ENCODE measurements around the gene NUDT12. TPM values are rescaled to one million over a fixed set of nuclear protein-coding genes. Genes with fewer than 3 reads are reported as not detected.

The NUDT12 gene
- total RNA-seq, 1 experiment from 2014 or later: 15.8 TPM

- Histone ChIP-seq H4K20me1 (ENCODE audit: insufficient read depth) (no peaks in the 10 kb centered on the region), H3K4me1 (ENCODE audit: control insufficient read depth in 1 of 2, insufficient read depth in 2 of 2, low read length in 2 of 2) (peaks cover 0 to 4% of the 10 kb centered on the region in 2 experiments; a peak in 1 of 4 replicates), H3K9me3 (ENCODE audit: control insufficient read depth in 1 of 2, insufficient read depth in 1 of 2, low read depth in 1 of 2, low read length in 2 of 2) (no peaks in the 10 kb centered on the region), H3K9me2 (ENCODE audit: insufficient read depth) (no peaks in the 10 kb centered on the region), H3K4me3 (replicated peaks in 1 of 2; ENCODE audit: low read depth in 1 of 2, low read length in 2 of 2) (no peak overlapping the region), H3K36me3 (ENCODE audit: control insufficient read depth in 1 of 2, insufficient read depth in 2 of 2, low read length in 2 of 2) (no peaks in the 10 kb centered on the region), H3K9ac (ENCODE audit: low read length) (no peak overlapping the region), H2AFZ (ENCODE audit: low read depth, low read length, poor library complexity, severe bottlenecking) (no peak overlapping the region), H3K79me2 (ENCODE audit: insufficient read depth, low read length) (no peaks in the 10 kb centered on the region), H3K27ac (ENCODE audit: low read depth, low read length) (no peak overlapping the region), H3K4me2 (ENCODE audit: low read length) (no peak overlapping the region), H3K27me3 (ENCODE audit: insufficient read depth, low read length) (no peaks in the 10 kb centered on the region)
- DNase-seq (ENCODE audit: low read depth, low spot score) (no peak), ATAC-seq (no peak)
- ChIA-PET CTCF (no interaction called here), RAD21 (ENCODE audit: low non-redundant PET in 1 of 2, low total read pairs in 2 of 2, uncharacterized antibody in 2 of 2, unreplicated experiment in 2 of 2) (no interaction called here), POLR2A (no interaction called here)
- TF ChIP-seq EZH2 (IDR thresholded peaks at IDR 0.05) (no peak), POLR2AphosphoS5 (IDR thresholded peaks at IDR 0.05; ENCODE audit: low read depth, low read length) (no peak), CEBPB (IDR thresholded peaks at IDR 0.05; ENCODE audit: low read depth) (no peak), CTCF (IDR thresholded peaks at IDR 0.05 in 2 of 3, conservative IDR thresholded peaks at IDR 0.05 in 1 of 3; ENCODE audit: borderline replicate concordance in 1 of 3, insufficient read depth in 1 of 3, low read depth in 2 of 3, low read length in 2 of 3) (no peak), ELF1 (IDR thresholded peaks at IDR 0.05; ENCODE audit: borderline replicate concordance, low read depth) (no peak), MAX (IDR thresholded peaks at IDR 0.05) (no peak), FOSL1 (IDR thresholded peaks at IDR 0.05; ENCODE audit: low read depth) (no peak), ZBTB33 (IDR thresholded peaks at IDR 0.05; ENCODE audit: extremely low read depth, insufficient replicate concordance, low read length) (no peak), TCF7L2 (IDR thresholded peaks at IDR 0.05; ENCODE audit: borderline replicate concordance, extremely low read depth, insufficient read depth, insufficient read length) (no peak)
- intact Hi-C loops (cut with micrococcal nuclease): no loop called here
- BruUV-seq (replicated peaks): no TSS peak
These were observed 48.2 kb downstream of the NUDT12 start for GRCh38 chr5:103514371-103514770.

Data from HCT116 (cell line).